ENCODE measurements around the gene CEMIP.

The CEMIP gene

GRCh38 chr15:80892414-80892813, 113.2 kb downstream of the CEMIP start:
- DNase-seq (ENCODE audit: low spot score), result no peak

DNA sequence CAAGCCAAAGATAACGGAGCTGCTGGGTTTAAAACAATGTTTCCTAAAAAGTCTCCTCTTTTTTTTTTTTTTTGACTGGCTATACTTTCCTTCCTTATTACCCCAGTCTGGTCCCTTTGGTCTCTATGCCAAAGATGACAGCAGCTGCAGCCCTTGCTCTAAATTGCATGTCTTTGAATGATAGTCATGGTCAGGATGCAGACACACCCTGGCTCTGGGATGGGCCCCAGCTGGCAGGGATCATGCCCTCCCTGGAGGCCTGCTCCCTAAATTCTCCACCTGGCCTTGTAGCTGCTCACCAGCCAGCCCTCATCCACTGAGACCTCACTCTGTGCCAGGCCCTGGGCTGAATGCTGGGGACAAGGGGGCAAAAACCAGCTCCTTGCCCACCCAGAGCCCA, 114.6 kb downstream of the CEMIP start:
- no peak for DNase-seq (ENCODE audit: low spot score)

GRCh38 chr15:80895091-80895490, 115.9 kb downstream of the CEMIP start:
- no peak for DNase-seq (ENCODE audit: low spot score)

GRCh38 chr15:80895965-80896364, 116.8 kb downstream of the CEMIP start:
- DNase-seq (ENCODE audit: low spot score), result no peak

DNA sequence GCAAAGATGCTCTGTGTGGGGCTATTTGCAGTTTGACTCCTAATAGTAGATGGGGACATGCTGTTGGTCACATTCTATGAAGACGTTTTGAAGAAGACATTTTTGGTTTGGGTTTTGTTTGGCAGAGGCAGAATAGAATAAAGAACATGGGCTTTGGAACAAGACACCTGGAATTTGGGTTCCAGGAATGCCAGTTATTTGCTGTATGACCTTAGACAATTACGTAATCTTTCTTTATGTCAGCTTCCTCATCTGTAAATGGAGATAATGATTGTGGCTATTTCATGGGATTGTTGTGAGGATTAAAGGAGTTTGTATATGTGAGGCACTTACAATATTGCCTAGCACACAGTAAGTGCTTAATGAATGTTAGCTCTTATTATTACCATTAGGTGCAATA, 118.9 kb downstream of the CEMIP start:
- no peak for DNase-seq (ENCODE audit: low spot score)

DNA sequence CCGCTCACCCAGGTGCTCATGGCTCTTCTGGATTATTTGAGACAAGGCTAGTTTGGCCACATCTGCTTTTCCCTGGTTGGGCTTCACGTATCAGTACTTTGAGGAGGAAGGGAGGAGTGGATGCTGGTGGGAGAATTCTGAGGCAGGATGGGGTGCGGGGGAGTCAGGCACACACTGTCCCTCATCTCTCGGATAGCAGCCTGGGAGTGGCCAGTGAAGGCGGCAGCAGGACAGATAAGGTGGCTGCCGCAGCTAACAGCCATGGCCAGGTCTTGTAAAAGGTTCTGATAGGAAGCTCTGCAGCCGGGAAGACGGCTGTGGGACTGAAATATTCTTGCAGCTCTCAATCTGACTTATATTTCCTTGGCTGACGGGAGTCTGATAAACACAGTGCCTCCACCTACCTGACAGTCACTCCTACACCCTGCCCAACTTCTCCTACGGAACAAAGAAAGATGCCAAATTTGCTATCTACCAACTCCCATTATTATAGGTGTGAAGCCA, 123.2 kb downstream of the CEMIP start:
- DNase-seq (ENCODE audit: low spot score), result no peak

DNA sequence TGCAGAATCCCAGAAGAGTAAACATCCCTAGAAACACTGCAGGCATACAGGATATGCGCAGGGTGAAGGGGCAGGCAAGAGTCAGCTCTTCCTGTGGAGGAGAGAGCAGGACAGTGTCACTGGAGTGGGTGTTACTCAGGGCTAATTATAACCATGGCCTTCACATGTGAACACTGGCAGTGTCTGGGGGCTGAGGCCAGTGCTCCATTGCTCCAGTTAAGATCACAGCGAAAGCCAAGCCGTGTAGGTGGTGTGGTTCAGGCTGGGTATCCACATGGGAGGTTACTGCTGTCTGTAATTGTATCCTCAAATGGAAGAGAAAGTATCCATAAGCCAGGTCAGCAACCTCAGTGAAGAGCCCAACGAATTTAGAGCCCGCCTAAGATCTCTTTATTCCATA, 125.8 kb downstream of the CEMIP start:
- DNase-seq (ENCODE audit: low spot score), result no peak

DNA sequence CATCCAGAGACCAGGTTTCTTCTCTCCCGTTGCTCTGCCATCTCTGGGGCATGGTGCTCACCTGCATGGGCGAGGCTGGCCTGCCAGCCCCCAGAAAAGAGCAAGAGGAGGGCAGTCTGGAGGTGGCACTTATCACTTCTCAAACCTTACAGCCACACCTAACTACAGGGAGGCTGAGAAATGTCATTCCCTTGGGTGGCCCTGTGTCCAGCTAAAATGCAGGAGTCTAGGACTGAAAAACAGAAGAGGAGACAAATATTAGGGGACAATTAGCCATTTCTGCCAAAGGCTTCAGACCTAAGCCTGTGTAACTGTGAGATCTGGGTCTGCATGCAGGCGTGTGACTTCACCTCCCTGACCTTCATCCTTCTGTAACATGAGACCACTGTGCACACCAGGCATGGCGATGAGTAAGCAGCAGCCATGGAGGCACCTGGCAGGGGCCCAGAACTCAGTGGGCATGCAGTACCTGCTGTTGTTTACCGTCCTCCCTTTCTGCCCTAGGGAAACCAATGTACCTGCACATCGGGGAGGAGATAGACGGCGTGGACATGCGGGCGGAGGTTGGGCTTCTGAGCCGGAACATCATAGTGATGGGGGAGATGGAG, 127.1 kb downstream of the CEMIP start:
- no peak for DNase-seq (ENCODE audit: low spot score)

GRCh38 chr15:80911821-80912220, 132.7 kb downstream of the CEMIP start:
- no peak for DNase-seq (ENCODE audit: low spot score)

- DNase-seq (ENCODE audit: low spot score), result no peak
Measured at GRCh38 chr15:80912673-80913072, 133.5 kb downstream of the CEMIP start.

DNA sequence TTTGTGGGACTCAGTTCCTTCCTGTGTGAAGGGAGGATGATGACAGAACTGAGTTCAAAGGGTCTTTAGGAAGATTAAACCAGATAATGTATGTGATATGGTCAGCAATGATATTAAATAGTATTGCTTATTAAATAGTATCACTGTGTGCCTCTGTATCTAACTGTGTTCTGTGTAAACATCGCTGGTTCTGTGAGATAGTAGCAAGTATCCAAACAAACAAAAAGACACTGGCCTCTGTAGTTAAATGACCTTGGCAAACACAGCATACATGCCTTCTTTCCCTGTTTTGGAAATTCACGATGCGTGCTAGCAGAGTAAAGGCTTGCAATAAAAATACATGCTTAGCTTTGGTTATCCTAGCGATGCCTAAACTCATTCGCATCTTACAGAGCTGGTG, 134.4 kb downstream of the CEMIP start:
- no peak for DNase-seq (ENCODE audit: low spot score)

GRCh38 chr15:80915472-80915871, 136.3 kb downstream of the CEMIP start:
- no peak for DNase-seq (ENCODE audit: low spot score)

GRCh38 chr15:80916056-80916455, 136.9 kb downstream of the CEMIP start:
- no peak for DNase-seq (ENCODE audit: low spot score)

DNA sequence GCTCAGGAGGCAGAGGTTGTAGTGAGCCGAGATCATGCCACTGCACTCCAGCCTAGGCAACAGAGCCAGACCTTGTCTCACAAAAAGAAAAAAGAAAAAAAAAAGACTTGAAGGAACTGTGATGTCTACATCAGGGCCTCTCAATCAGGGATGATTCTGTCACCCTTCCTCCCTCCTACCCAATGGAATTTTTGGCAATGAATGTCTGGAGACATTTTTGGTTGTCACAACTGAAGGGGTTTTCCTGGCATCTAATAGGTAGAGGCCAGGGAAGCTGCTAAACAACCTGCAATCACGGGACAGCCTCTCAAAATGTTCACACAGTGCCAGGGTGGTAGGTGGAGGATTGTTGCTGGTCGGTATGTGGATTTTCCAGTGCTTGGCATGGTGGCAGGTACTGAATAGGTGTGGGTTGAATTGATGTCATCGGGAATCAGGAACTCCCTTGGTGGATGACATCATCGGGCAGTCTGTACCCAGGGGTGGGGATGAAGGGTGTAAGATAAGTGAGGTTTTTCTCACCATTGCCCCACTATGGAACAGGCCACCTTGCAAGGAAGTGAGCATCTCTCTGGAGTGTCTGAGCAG, 139.1 kb downstream of the CEMIP start:
- DNase-seq (ENCODE audit: low spot score), result no peak

DNA sequence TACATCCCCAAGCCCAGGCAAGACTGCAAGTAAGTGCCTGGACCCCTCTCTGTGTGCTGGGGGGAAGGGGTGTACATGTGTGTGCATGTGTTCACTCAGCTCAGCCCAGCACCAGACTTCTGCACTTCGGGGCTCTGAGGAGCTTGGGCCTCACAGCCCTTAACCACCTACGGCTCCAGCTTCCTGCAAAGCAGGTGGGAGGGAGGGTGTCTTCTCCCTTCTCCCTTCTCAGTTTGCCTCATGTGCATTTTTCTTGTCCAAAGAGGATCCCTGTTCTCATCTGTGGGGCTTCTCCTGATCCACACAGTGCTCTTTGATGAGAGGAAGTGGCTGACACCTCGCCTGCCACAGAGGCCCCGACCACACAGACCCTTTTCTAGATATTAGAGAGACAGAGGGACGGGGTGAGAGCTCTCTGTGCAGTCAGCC, 141.1 kb downstream of the CEMIP start:
- no peak for DNase-seq (ENCODE audit: low spot score)

DNA sequence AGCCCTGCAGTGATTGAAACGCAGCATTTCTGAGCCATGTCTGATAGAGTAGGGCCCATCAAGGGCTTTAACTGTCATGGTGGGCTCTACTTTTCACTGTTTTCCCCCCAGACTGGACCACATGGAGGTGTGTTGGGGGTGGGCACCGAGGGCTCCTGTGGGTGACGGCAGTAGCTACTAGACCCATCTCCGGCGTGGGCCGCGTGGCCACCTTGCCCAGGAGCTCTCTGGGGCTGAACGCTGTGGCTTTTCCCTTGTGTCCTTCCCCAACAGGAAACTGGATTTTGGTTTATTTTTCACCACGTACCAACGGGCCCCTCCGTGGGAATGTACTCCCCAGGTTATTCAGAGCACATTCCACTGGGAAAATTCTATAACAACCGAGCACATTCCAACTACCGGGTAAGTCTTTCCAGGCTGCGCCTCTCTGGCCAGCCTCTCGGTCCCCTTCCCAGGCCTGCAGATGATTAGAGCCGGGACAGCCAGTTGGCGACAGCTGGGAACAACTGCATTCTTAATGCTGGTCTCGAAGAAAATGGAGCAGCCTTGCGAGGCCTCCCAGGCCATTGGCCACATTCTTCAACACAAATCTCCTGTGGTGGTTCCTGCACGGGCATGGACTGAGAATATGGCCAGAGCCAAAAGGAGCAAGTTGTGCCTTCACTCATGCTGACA, 142.7 kb downstream of the CEMIP start:
- no peak for DNase-seq (ENCODE audit: low spot score)

DNA sequence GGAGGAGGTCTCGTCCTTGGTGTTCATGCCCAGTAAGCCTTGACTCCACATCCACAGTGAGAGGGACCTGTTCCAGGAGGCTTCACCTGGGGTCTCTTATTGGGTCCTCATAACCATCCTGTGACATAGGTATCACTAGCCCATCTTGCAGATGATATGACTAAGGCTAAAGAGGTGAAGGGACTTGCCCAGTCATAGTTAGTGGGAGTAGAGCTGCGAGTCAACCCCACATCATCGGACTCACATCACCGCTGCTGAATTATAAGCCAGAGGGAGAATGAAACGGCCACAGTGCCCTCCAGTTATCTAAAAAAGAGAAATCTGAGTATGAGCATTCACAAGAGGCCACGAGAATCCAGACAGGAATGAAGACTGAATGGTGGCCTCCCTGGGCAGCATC, 144.5 kb downstream of the CEMIP start:
- no peak for DNase-seq (ENCODE audit: low spot score)

- no peak for DNase-seq (ENCODE audit: low spot score)
Measured at GRCh38 chr15:80924278-80924677, 145.1 kb downstream of the CEMIP start.

- no peak for DNase-seq (ENCODE audit: low spot score)
Measured at GRCh38 chr15:80925597-80926059, 146.5 kb downstream of the CEMIP start.

GRCh38 chr15:80926126-80926525, 147.0 kb downstream of the CEMIP start:
- DNase-seq (ENCODE audit: low spot score), result no peak

- no peak for DNase-seq (ENCODE audit: low spot score)
Measured at GRCh38 chr15:80929225-80929624, 150.1 kb downstream of the CEMIP start.

DNA sequence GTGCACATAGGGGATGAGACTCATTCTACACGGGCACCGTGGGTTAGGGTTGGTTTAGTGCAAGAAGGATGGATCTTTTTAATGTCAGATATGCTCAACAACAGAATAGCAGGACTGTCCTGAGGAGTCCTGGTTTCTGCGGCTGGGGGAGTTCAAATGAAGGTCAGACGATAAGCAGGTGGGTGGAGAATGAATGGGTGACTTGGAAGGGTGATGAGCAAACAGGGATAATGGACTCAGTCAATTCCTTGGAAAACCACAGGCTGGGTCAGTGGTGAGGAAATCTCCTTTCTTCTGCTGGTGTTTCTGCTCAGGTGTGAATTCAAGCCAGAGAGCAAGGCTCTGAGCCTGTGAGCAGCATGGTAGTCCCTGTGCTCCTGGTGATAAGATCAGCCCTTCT, 150.5 kb downstream of the CEMIP start:
- no peak for DNase-seq (ENCODE audit: low spot score)

- no peak for DNase-seq (ENCODE audit: low spot score)
Measured at GRCh38 chr15:80931191-80931590, 152.0 kb downstream of the CEMIP start.

All from NAMALWA (cell line).